ENCODE results near the gene CRKL. TPM values are rescaled to one million over a fixed set of nuclear protein-coding genes. Genes with fewer than 3 reads are reported as not detected.

The CRKL gene
- total RNA-seq, 1 experiment from 2014 or later: 106 TPM

- Histone ChIP-seq H3K27ac (ENCODE audit: insufficient read length, low read depth, low read length) (no peak overlapping the region), H3K56ac (ENCODE audit: insufficient read length, low read depth, low read length) (no peak overlapping the region)
These were observed 5.0 kb downstream of the CRKL start for GRCh38 chr22:20922141-20922751.

More at GRCh38 chr22:20922141-20922751, 5.0 kb downstream of the CRKL start:
- WGBS (ENCODE audit: extremely low coverage, insufficient read length, low lambda C conversion rate): no CpG with 5 or more reads among the region's 3 CpGs
- Histone ChIP-seq H3K14ac (ENCODE audit: insufficient read depth, low read length) (no peak overlapping the region), H3K18ac (ENCODE audit: insufficient read length, low read depth, low read length) (no peak overlapping the region), H3K4me2 (ENCODE audit: insufficient read depth, insufficient read length, low read length) (no peak overlapping the region), H3K9ac (ENCODE audit: extremely low read depth, insufficient read length, low read length) (no peak overlapping the region), H3T11ph (ENCODE audit: low read length) (no peak overlapping the region), H2BK20ac (ENCODE audit: low read depth, low read length, poor library complexity, severe bottlenecking) (no peak overlapping the region), H3K9me3 (ENCODE audit: control insufficient read depth, low read depth, low read length) (no peaks in the 10 kb centered on the region), H4K8ac (replicated peaks; ENCODE audit: insufficient read length, low read depth, low read length) (no peak overlapping the region), H3K4me1 (ENCODE audit: insufficient read depth, low read length) (peaks cover 5% of the 10 kb centered on the region; the same call in 1 of the 2 replicates), H2AK5ac (ENCODE audit: insufficient read length, low read length) (no peak overlapping the region), H4K5ac (ENCODE audit: insufficient read length, low read depth, low read length) (no peak overlapping the region), H4K91ac (ENCODE audit: insufficient read length, low read depth, low read length) (no peak overlapping the region), H2BK120ac (ENCODE audit: low read depth, low read length, poor library complexity, severe bottlenecking) (no peak overlapping the region), H3K27me3 (ENCODE audit: insufficient read depth, low read length) (no peaks in the 10 kb centered on the region), H3K4ac (ENCODE audit: low read depth, low read length) (no peak overlapping the region), H3K79me1 (ENCODE audit: insufficient read depth, low read depth, low read length, poor library complexity, severe bottlenecking) (peaks cover 4% of the 10 kb centered on the region), H3K23ac (ENCODE audit: insufficient read length, low read depth, low read length) (no peak overlapping the region), H2BK15ac (ENCODE audit: low read depth, low read length) (no peak overlapping the region), H2BK5ac (ENCODE audit: insufficient read length, low read length) (no peak overlapping the region), H2AFZ (ENCODE audit: low read length) (no peak overlapping the region), H3K79me2 (ENCODE audit: insufficient read depth, low read length) (peaks cover 77% of the 10 kb centered on the region), H3K23me2 (ENCODE audit: insufficient read length, low read depth, low read length, poor library complexity, severe bottlenecking) (peaks cover 6% of the 10 kb centered on the region), H2BK12ac (ENCODE audit: insufficient read length, low read depth, low read length) (no peak overlapping the region), H4K20me1 (ENCODE audit: control insufficient read depth, insufficient read depth, insufficient read length) (no peaks in the 10 kb centered on the region)
- Mint-ChIP-seq H3K36me3 (ENCODE audit: insufficient read depth in 1 of 3, low read depth in 3 of 3) (peaks cover 17 to 42% (median 30%) of the 10 kb centered on the region in 3 experiments), H3K9me3 (peaks cover 0 to 2% of the 10 kb centered on the region in 2 experiments; a peak in 3 of 5 replicates), H3K4me1 (peaks cover 52 to 56% of the 10 kb centered on the region in 2 experiments), H3K27me3 (ENCODE audit: low read depth) (no peaks in the 10 kb centered on the region), H3K4me3 (peak overlapping the region in 1 of 2 experiments; percentile 51; a peak in 3 of 5 replicates), H3K27ac (peak overlapping the region in 2 of 3 experiments; percentile 5 to 59; a peak in 3 of 7 replicates)
- no peak for DNase-seq
- no peak for TF ChIP-seq CTCF (conservative IDR thresholded peaks at IDR 0.05)
